Neural progenitor cell (in vitro differentiated cells): ENCODE results near the gene KCNMA1. TPM values are rescaled to one million over a fixed set of nuclear protein-coding genes. Genes with fewer than 3 reads are reported as not detected.

ENCODE experiments used
- DNase-seq: peaks from one replicate; pipeline ENCODE4 v3.0.0-alpha.2; 2016; ENCODE audit warnings: low spot score
- H2AFZ ChIP-seq: fragments of 200-600 bp; sonication (generic); replicated peaks from 2 replicates; pipeline ENCODE4 v1.6.1; 2016; ENCODE audit warnings: antibody characterized with exemption
- H3F3A ChIP-seq: fragments of 200-600 bp; sonication (generic); 2 replicates; pipeline ENCODE4 v1.6.1; 2016; ENCODE audit warnings: antibody characterized with exemption, low read depth
- H3K27ac ChIP-seq: fragments of 200-600 bp; sonication (generic); 2 replicates; pipeline ENCODE4 v1.5.1; 2016; ENCODE audit warnings: mild to moderate bottlenecking
- H3K27me3 ChIP-seq: fragments of 200-600 bp; sonication (generic); 2 replicates; pipeline ENCODE4 v1.6.1; 2016; ENCODE audit warnings: mild to moderate bottlenecking, moderate library complexity
- H3K36me3 ChIP-seq: fragments of 200-600 bp; sonication (generic); 2 replicates; pipeline ENCODE4 v1.5.1; 2016
- H3K4me1 ChIP-seq: fragments of 200-600 bp; sonication (generic); 2 replicates; pipeline ENCODE4 v1.6.1; 2016; ENCODE audit warnings: mixed run types
- H3K4me2 ChIP-seq: fragments of 200-600 bp; sonication (generic); 2 replicates; pipeline ENCODE4 v1.6.1; 2016
- H3K4me3 ChIP-seq: fragments of 200-600 bp; sonication (generic); 2 replicates; pipeline ENCODE4 v1.5.1; 2016
- H3K79me2 ChIP-seq: fragments of 200-600 bp; sonication (generic); 2 replicates; pipeline ENCODE4 v1.6.1; 2016; ENCODE audit warnings: low read depth
- H3K9ac ChIP-seq: fragments of 200-600 bp; sonication (generic); 2 replicates; pipeline ENCODE4 v1.6.1; 2016
- H3K9me3 ChIP-seq: fragments of 200-600 bp; sonication (generic); 2 replicates; pipeline ENCODE4 v1.5.1; 2016; ENCODE audit warnings: low read depth
- H4K20me1 ChIP-seq: fragments of 200-600 bp; sonication (generic); 2 replicates; pipeline ENCODE4 v1.6.1; 2016; ENCODE audit warnings: low read depth
- H3K27ac Mint-ChIP-seq: 3 replicates; pipeline ENCODE4 v1.8.0; 2021; ENCODE audit warnings: mixed read lengths
- H3K27me3 Mint-ChIP-seq: 2 replicates; pipeline ENCODE4 v1.8.0; 2022; ENCODE audit warnings: low read depth, mild to moderate bottlenecking, inconsistent platforms, moderate library complexity, mixed read lengths; ENCODE audit not compliant: insufficient read depth
- H3K36me3 Mint-ChIP-seq: 3 replicates; pipeline ENCODE4 v1.8.0; 2021; ENCODE audit warnings: mixed read lengths
- H3K4me1 Mint-ChIP-seq: 3 replicates; pipeline ENCODE4 v1.8.0; 2021; ENCODE audit warnings: mixed read lengths
- H3K4me3 Mint-ChIP-seq: 3 replicates; pipeline ENCODE4 v1.8.0; 2021; ENCODE audit warnings: mild to moderate bottlenecking, moderate library complexity, mixed read lengths
- H3K9me3 Mint-ChIP-seq: 3 replicates; pipeline ENCODE4 v1.8.0; 2020; ENCODE audit warnings: mixed read lengths
- EZH2 ChIP-seq: fragments of 200-600 bp; sonication (generic); IDR thresholded peaks from 2 replicates; pipeline ENCODE4 v1.6.1; 2017; ENCODE audit warnings: antibody characterized with exemption, mild to moderate bottlenecking, moderate library complexity
- EZH2phosphoT487 ChIP-seq: fragments of 200-600 bp; sonication (generic); IDR thresholded peaks from 2 replicates; pipeline ENCODE4 v1.6.1; 2017; ENCODE audit warnings: antibody characterized with exemption
- total RNA-seq: library from RNA; depleted of rRNA; stranded (reverse); fragments of >200 nt; gene quantifications from 2 replicates; pipeline ENCODE4 v1.2.3, GENCODE V29; 2015; ENCODE audit warnings: low replicate concordance
- TF ChIP-seq, protein P1 (sequence below): fragments of 200-600 bp; sonication (generic); IDR thresholded peaks from 2 replicates; pipeline ENCODE4 v1.5.1; 2017; ENCODE audit warnings: antibody characterized with exemption, mild to moderate bottlenecking

The KCNMA1 gene
- total RNA-seq, 1 donor from 2014 or later: 2.4 TPM

- H3K4me3 Mint-ChIP-seq: no peak overlapping the region
- H3K27ac Mint-ChIP-seq: no peak overlapping the region
- no peaks in the 10 kb centered on the region for H3K36me3 Mint-ChIP-seq
- no peaks in the 10 kb centered on the region for H3K27me3 ChIP-seq
- H2AFZ ChIP-seq: no peak overlapping the region
- no peak for TF ChIP-seq EZH2phosphoT487
- TF ChIP-seq EZH2: no peak
- TF ChIP-seq, protein P1, sequence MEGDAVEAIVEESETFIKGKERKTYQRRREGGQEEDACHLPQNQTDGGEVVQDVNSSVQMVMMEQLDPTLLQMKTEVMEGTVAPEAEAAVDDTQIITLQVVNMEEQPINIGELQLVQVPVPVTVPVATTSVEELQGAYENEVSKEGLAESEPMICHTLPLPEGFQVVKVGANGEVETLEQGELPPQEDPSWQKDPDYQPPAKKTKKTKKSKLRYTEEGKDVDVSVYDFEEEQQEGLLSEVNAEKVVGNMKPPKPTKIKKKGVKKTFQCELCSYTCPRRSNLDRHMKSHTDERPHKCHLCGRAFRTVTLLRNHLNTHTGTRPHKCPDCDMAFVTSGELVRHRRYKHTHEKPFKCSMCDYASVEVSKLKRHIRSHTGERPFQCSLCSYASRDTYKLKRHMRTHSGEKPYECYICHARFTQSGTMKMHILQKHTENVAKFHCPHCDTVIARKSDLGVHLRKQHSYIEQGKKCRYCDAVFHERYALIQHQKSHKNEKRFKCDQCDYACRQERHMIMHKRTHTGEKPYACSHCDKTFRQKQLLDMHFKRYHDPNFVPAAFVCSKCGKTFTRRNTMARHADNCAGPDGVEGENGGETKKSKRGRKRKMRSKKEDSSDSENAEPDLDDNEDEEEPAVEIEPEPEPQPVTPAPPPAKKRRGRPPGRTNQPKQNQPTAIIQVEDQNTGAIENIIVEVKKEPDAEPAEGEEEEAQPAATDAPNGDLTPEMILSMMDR: no peak
- no peak overlapping the region for H3K9ac ChIP-seq
- no peaks in the 10 kb centered on the region for H3K79me2 ChIP-seq
- H3K36me3 ChIP-seq: no peaks in the 10 kb centered on the region
- peaks cover 5% of the 10 kb centered on the region for H3K27me3 Mint-ChIP-seq
- H3K4me3 ChIP-seq: no peak overlapping the region
- H3K27ac ChIP-seq: no peak overlapping the region
- no peaks in the 10 kb centered on the region for H4K20me1 ChIP-seq
- no peaks in the 10 kb centered on the region for H3K9me3 ChIP-seq
- peaks cover 11% of the 10 kb centered on the region for H3K4me1 Mint-ChIP-seq
- no peak for DNase-seq
- H3K9me3 Mint-ChIP-seq: no peaks in the 10 kb centered on the region
- H3F3A ChIP-seq: peaks cover 14% of the 10 kb centered on the region
- H3K4me2 ChIP-seq: peak overlapping the region; percentile 52
- H3K4me1 ChIP-seq: peaks cover 14% of the 10 kb centered on the region
These were observed 490.8 kb downstream of the KCNMA1 start for GRCh38 chr10:77146712-77147336.

DNA sequence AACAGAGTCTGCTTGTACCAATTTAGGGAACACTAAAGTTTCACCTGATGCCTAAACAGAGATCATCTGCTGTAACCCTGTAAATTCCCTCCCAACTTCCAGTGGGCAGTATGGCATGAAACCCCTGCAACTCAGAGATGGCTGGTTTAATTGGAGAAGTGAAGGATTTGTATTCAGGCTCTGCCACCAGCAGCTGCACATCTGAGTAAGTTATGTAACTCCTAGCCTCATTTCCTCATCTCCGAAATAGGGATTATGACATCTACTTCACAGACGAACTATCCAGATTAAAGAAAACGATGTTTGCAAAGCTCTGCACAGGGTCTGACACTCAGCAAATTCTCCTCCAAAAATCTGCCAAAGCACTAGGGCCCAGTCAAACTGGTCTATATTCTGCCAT is 493.0 kb downstream of the KCNMA1 start:
- Mint-ChIP-seq H3K4me1 (peaks cover 19% of the 10 kb centered on the region), H3K4me3 (no peak overlapping the region), H3K36me3 (no peaks in the 10 kb centered on the region), H3K27ac (no peak overlapping the region), H3K27me3 (peaks cover 5% of the 10 kb centered on the region), H3K9me3 (no peaks in the 10 kb centered on the region)
- TF ChIP-seq, protein P1: no peak
- TF ChIP-seq EZH2phosphoT487 (no peak), EZH2 (no peak)
- peaks cover 3% of the 10 kb centered on the region for H3K27me3 ChIP-seq
- H3K9me3 ChIP-seq: no peaks in the 10 kb centered on the region
- no peak overlapping the region for H3K4me2 ChIP-seq
- no peak overlapping the region for H3K9ac ChIP-seq
- H3K27ac ChIP-seq: no peak overlapping the region
- peaks cover 20% of the 10 kb centered on the region for H3F3A ChIP-seq
- DNase-seq: no peak
- H3K4me1 ChIP-seq: peaks cover 27% of the 10 kb centered on the region
- no peak overlapping the region for H3K4me3 ChIP-seq
- no peaks in the 10 kb centered on the region for H4K20me1 ChIP-seq
- H3K36me3 ChIP-seq: no peaks in the 10 kb centered on the region
- no peaks in the 10 kb centered on the region for H3K79me2 ChIP-seq
- H2AFZ ChIP-seq: no peak overlapping the region

- no peak for DNase-seq
These were observed 498.1 kb downstream of the KCNMA1 start for GRCh38 chr10:77139252-77140160.

More at GRCh38 chr10:77139252-77140160, 498.1 kb downstream of the KCNMA1 start:
- Histone ChIP-seq H3K27ac (no peak overlapping the region), H4K20me1 (no peaks in the 10 kb centered on the region), H3F3A (peaks cover 6% of the 10 kb centered on the region), H3K9ac (no peak overlapping the region), H3K9me3 (no peaks in the 10 kb centered on the region), H3K79me2 (no peaks in the 10 kb centered on the region), H3K4me1 (peaks cover 13% of the 10 kb centered on the region), H2AFZ (no peak overlapping the region), H3K36me3 (no peaks in the 10 kb centered on the region), H3K4me2 (no peak overlapping the region), H3K27me3 (peaks cover 29% of the 10 kb centered on the region), H3K4me3 (no peak overlapping the region)
- TF ChIP-seq, protein P1: no peak
- TF ChIP-seq EZH2 (no peak), EZH2phosphoT487 (no peak)
- H3K4me1 Mint-ChIP-seq: peaks cover 12% of the 10 kb centered on the region
- H3K9me3 Mint-ChIP-seq: no peaks in the 10 kb centered on the region
- no peaks in the 10 kb centered on the region for H3K36me3 Mint-ChIP-seq
- peaks cover 11% of the 10 kb centered on the region for H3K27me3 Mint-ChIP-seq
- no peak overlapping the region for H3K4me3 Mint-ChIP-seq
- H3K27ac Mint-ChIP-seq: no peak overlapping the region
